WERI-Rb-1 (cell line): ENCODE results near the gene ANKRD7.

Experiments used
- DNase-seq: peaks from one replicate; pipeline ENCODE4 v3.0.0-alpha.2; 2020
- H3K27ac ChIP-seq: fragments of 250-450 bp; sonication (Bioruptor Pico); 2 replicates; pipeline ENCODE4 v1.5.1; 2020; ENCODE audit warnings: mild to moderate bottlenecking, moderate library complexity
- H3K27me3 ChIP-seq: fragments of 250-450 bp; sonication (Bioruptor Pico); 2 replicates; pipeline ENCODE4 v1.5.1; 2021; ENCODE audit warnings: mild to moderate bottlenecking, low read depth, moderate library complexity; ENCODE audit not compliant: insufficient read depth, severe bottlenecking
- H3K36me3 ChIP-seq: fragments of 250-450 bp; sonication (Bioruptor Pico); 2 replicates; pipeline ENCODE4 v1.5.1; 2020; ENCODE audit warnings: mild to moderate bottlenecking, moderate library complexity
- H3K4me3 ChIP-seq: 2 replicates; pipeline ENCODE4 v1.5.1; 2011; ENCODE audit warnings: low read depth, mild to moderate bottlenecking, control low read depth, low read length
- H3K9me3 ChIP-seq: fragments of 250-450 bp; sonication (Bioruptor Pico); 2 replicates; pipeline ENCODE4 v1.5.1; 2021; ENCODE audit warnings: mild to moderate bottlenecking, moderate library complexity; ENCODE audit not compliant: severe bottlenecking
- TF ChIP-seq, protein P1 (sequence below): IDR thresholded peaks from 2 replicates; pipeline ENCODE4 v1.5.1; 2011; ENCODE audit warnings: low read depth, mild to moderate bottlenecking, control low read depth, inconsistent platforms, low read length

The ANKRD7 gene

DNA sequence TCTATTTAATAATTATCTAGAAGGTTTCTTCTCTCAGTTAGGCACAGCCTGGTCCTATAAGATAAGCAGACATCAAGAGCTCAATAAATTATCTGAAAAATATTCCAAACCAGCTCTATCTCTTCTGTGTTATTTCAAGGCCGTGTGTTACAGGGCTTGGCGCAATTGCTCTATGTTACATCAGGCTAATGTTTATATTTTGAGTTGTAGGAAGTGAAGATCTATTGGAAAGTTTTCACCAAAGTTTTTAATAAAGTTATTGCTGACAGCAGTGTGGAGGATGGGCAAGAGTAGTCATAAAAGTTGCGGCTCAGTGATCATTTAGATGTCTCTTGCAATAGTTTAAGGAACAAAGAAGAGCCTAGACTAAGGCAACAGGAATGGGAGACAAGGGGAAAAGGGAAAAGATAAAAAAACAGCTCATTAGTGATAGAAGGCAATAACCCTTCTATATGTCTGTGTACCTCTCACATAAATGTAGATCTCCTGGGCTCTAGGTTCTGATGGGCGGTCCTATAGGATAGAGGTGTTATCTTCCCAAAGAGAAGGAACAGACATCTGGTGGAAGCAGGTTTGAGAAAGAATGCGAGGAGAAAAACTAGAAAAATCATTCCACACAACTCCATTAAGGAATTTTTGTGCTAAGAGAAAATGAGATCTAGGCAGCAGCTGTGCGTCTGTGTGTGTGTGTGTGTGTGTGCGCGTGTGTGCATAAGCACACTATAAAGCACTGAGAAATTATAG is 5.9 kb upstream of the ANKRD7 start:
- Histone ChIP-seq H3K9me3 (no peaks in the 10 kb centered on the region), H3K4me3 (no peak overlapping the region), H3K27me3 (no peaks in the 10 kb centered on the region), H3K27ac (no peak overlapping the region), H3K36me3 (no peaks in the 10 kb centered on the region)
- DNase-seq, result no peak
- TF ChIP-seq, protein P1, sequence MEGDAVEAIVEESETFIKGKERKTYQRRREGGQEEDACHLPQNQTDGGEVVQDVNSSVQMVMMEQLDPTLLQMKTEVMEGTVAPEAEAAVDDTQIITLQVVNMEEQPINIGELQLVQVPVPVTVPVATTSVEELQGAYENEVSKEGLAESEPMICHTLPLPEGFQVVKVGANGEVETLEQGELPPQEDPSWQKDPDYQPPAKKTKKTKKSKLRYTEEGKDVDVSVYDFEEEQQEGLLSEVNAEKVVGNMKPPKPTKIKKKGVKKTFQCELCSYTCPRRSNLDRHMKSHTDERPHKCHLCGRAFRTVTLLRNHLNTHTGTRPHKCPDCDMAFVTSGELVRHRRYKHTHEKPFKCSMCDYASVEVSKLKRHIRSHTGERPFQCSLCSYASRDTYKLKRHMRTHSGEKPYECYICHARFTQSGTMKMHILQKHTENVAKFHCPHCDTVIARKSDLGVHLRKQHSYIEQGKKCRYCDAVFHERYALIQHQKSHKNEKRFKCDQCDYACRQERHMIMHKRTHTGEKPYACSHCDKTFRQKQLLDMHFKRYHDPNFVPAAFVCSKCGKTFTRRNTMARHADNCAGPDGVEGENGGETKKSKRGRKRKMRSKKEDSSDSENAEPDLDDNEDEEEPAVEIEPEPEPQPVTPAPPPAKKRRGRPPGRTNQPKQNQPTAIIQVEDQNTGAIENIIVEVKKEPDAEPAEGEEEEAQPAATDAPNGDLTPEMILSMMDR, result no peak

DNA sequence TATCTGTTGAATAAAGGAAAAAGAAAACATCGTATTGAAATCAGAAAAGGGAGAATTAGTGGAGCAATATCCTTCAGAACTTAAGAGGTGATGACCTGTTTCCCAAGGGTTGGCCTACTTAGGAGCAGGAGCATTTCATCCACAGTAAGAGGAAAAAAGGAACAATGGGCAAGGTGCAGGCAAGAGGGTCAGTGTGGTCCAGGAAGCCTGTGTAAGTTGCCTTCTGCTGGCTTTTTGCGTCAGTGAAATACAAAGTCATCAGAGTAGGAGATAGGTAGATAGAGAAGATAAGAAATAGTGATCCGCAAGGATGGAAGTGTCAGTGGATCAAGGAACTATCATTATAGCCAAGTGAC is 5.4 kb upstream of the ANKRD7 start:
- Histone ChIP-seq H3K27me3 (no peaks in the 10 kb centered on the region), H3K36me3 (no peaks in the 10 kb centered on the region), H3K9me3 (no peaks in the 10 kb centered on the region), H3K27ac (no peak overlapping the region), H3K4me3 (no peak overlapping the region)
- DNase-seq, result no peak
- TF ChIP-seq, protein P1, result no peak

DNA sequence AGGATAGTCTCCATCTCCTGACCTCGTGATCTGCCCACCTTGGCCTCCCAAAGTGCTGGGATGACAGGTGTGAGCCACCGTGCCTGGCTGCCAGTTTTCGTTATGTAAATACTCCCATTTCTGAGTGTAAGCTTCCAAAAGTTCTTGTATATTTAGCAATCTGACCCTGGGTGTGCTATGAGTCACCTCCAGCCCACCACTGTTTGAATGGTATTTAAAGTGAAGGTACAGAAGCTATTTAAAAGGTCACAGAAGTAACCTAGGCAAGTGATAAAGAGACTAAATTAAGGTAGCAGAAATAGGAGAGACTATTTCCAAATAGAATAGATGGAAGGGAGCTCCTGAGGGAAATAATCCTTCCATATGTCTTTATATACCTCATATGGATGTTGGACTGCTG is 3.9 kb upstream of the ANKRD7 start:
- Histone ChIP-seq H3K9me3 (no peaks in the 10 kb centered on the region), H3K27ac (no peak overlapping the region)
- TF ChIP-seq, protein P1, result no peak

DNA sequence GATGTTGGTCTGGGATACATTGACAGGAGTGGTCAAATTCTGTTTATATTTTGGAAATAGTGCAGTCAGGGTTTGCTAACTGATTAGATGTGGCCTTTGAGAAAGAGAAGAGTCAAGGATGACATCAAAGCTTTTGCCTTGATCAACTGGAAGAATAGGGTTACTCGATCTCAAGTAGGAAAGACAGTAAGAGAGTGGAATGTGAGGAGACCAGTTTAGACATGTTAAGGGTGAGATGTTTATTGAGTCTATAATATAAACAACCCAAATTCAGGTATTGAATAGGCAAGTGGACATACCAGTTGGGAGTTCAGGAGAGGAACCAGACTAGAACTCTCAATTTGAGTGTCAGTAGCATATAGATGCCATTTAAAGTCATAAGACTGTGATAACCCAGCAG is 1.9 kb upstream of the ANKRD7 start:
- Histone ChIP-seq H3K4me3 (no peak overlapping the region), H3K36me3 (no peaks in the 10 kb centered on the region), H3K27me3 (no peaks in the 10 kb centered on the region), H3K9me3 (no peaks in the 10 kb centered on the region), H3K27ac (no peak overlapping the region)
- DNase-seq, result no peak
- TF ChIP-seq, protein P1, result no peak

More for the DNA sequence above, 3.9 kb upstream of the ANKRD7 start:
- H3K27me3 ChIP-seq, result no peaks in the 10 kb centered on the region
- no peak overlapping the region for H3K4me3 ChIP-seq
- no peak for DNase-seq
- no peaks in the 10 kb centered on the region for H3K36me3 ChIP-seq

DNA sequence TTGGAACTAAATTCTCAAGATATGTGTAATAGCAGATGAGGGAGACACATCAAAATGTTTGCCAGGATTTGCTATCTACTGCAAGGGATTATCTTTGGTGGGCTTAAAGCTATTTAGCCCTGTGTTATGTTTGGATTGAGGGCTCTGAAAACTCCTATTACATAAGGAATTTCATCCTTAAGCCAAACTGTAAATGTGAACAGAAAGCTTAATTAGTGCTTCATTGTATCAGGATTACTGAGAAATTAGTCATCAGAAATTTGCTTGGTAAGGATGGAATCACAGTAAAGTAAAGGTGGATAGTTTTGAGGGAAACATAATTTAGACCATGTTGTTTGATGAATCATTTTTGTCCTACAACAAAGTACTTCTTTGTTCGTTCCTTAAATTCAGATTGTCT is 8.3 kb downstream of the ANKRD7 start:
- TF ChIP-seq, protein P1, result no peak
- Histone ChIP-seq H3K36me3 (no peaks in the 10 kb centered on the region), H3K4me3 (no peak overlapping the region), H3K9me3 (no peaks in the 10 kb centered on the region), H3K27me3 (no peaks in the 10 kb centered on the region), H3K27ac (no peak overlapping the region)
- no peak for DNase-seq

DNA sequence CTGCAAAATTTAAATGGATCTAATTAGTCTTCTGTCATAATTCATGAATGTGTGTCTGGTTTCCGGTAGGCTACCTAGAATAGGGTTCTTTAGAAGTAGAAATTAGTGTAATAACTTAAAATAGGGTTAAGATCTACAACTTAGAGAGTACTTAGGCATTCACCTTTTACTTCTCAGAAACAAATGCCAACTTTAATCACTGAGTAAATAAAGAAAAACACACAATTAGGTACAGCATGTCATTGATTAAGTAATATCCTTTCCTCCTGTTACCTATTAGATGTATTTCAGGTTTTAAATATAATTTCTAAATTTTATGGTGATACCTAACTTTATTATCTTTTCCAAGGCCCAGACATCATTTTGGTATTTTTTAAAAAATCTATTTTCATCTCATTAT is 9.3 kb downstream of the ANKRD7 start:
- Histone ChIP-seq H3K27ac (no peak overlapping the region), H3K9me3 (no peaks in the 10 kb centered on the region)

More for the DNA sequence above, 9.3 kb downstream of the ANKRD7 start:
- no peaks in the 10 kb centered on the region for H3K36me3 ChIP-seq
- TF ChIP-seq, protein P1, result no peak
- no peak overlapping the region for H3K4me3 ChIP-seq
- H3K27me3 ChIP-seq, result no peaks in the 10 kb centered on the region
- DNase-seq, result no peak
